Glutamatergic neuron (in vitro differentiated cells): ENCODE data around the gene C2CD3. TPM values are rescaled to one million over a fixed set of nuclear protein-coding genes. Genes with fewer than 3 reads are reported as not detected.

Experiments
- DNase-seq: peaks from one replicate; pipeline ENCODE4 v3.0.0; 2022
- H3K27ac Mint-ChIP-seq: one replicate; pipeline ENCODE4 v1.8.0; 2020; ENCODE audit warnings: mild to moderate bottlenecking, mixed read lengths, inconsistent platforms; ENCODE audit not compliant: unreplicated experiment
- H3K27me3 Mint-ChIP-seq: one replicate; pipeline ENCODE4 v1.8.0; 2020; ENCODE audit warnings: mild to moderate bottlenecking, moderate library complexity, mixed read lengths, inconsistent platforms; ENCODE audit not compliant: unreplicated experiment
- H3K36me3 Mint-ChIP-seq: one replicate; pipeline ENCODE4 v1.8.0; 2020; ENCODE audit warnings: mild to moderate bottlenecking, mixed read lengths, inconsistent platforms; ENCODE audit not compliant: unreplicated experiment
- H3K4me1 Mint-ChIP-seq: one replicate; pipeline ENCODE4 v1.8.0; 2020; ENCODE audit warnings: mild to moderate bottlenecking, low read depth, mixed read lengths, inconsistent platforms; ENCODE audit not compliant: unreplicated experiment
- H3K4me3 Mint-ChIP-seq: one replicate; pipeline ENCODE4 v1.8.0; 2020; ENCODE audit warnings: mild to moderate bottlenecking, mixed read lengths, inconsistent platforms; ENCODE audit not compliant: unreplicated experiment
- H3K9me3 Mint-ChIP-seq: one replicate; pipeline ENCODE4 v1.8.0; 2020; ENCODE audit warnings: mild to moderate bottlenecking, moderate library complexity, mixed read lengths, inconsistent platforms; ENCODE audit not compliant: unreplicated experiment
- CTCF ChIP-seq: fragments of 200-600 bp; sonication (generic); IDR thresholded peaks from one replicate; pipeline ENCODE4 v1.5.0; 2021; ENCODE audit not compliant: partially characterized antibody, unreplicated experiment
- total RNA-seq: library from RNA; stranded (reverse); fragmentation: NEBNext Ultra II Directional; extraction: Animal tissue kit (Norgen Biotek cat#: 25700); gene quantifications from one replicate; pipeline ENCODE4 v1.2.1, GENCODE V29; 2021; ENCODE audit not compliant: unreplicated experiment

Gene C2CD3
- total RNA-seq, 1 donor from 2014 or later, result 182 TPM

DNA sequence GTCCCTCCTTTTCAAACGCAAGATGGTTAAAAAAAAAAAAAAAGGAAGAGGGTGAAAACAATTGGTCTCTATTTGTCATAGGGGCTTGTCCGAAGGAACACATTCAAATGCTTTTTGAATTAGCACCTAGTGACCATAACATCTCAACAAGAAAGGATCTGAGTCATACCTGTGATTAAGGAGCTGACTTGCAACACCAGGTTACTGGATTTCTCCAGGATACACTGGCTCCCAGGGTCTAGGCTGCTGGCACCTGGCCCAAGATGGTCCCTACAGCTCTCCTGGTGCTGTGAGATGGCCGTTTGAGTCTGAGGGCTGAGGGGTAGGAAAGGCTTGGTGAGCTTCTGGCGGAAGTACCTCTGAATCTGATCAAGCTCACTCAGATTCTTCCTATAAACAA is 133.5 kb downstream of the C2CD3 start:
- Mint-ChIP-seq H3K4me3 (no peak overlapping the region), H3K27ac (no peak overlapping the region), H3K36me3 (peaks cover 4% of the 10 kb centered on the region), H3K27me3 (peaks cover 2% of the 10 kb centered on the region), H3K4me1 (no peaks in the 10 kb centered on the region), H3K9me3 (no peaks in the 10 kb centered on the region)
- TF ChIP-seq CTCF, result no peak
- DNase-seq, result no peak

DNA sequence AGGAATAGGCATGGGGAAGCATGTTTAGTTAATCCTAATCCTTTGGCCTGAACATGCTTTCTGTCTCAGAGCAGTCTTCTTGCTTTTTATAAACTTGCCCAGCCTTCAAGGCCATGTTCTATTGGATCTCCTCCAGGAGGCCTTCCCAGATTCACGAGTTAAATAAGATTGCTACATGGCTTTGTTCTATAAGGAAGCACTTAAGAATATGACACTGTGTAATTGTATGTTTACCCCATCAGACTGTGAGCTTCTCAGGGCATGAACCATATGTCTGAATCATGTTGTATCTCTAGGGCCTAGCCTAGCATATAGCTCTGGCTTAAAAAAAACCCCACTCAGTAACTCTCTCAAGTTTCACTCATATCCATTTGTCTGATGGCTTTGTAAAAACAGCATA is 135.5 kb downstream of the C2CD3 start:
- Mint-ChIP-seq H3K9me3 (peaks cover 4% of the 10 kb centered on the region), H3K4me3 (no peak overlapping the region), H3K4me1 (no peaks in the 10 kb centered on the region), H3K27ac (no peak overlapping the region), H3K27me3 (peaks cover 2% of the 10 kb centered on the region), H3K36me3 (peaks cover 4% of the 10 kb centered on the region)
- TF ChIP-seq CTCF, result no peak
- DNase-seq, result no peak

DNA sequence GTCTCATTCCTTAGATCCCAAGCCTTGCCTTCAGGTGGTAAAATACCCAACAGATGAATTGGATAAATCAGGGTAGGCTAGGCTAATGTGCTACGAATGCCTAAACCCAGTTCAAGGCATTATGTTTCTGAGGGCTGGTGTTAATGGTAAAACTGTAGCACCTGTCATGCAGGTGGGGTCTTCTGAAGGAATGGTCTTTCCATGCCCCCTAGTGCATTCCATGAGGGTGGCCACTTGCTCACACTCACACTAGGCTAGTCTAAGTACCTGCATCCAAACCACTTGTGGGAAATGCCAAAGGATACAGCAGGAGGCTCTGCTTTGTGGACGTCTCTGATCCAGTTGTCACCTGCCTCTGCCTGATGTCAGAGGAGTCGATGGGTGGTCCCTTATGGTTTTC is 137.8 kb downstream of the C2CD3 start:
- no peaks in the 10 kb centered on the region for H3K4me1 Mint-ChIP-seq
- peaks cover 2% of the 10 kb centered on the region for H3K27me3 Mint-ChIP-seq
- TF ChIP-seq CTCF, result no peak
- peaks cover 4% of the 10 kb centered on the region for H3K36me3 Mint-ChIP-seq
- no peak overlapping the region for H3K27ac Mint-ChIP-seq
- peaks cover 4% of the 10 kb centered on the region for H3K9me3 Mint-ChIP-seq
- no peak overlapping the region for H3K4me3 Mint-ChIP-seq
- no peak for DNase-seq

DNA sequence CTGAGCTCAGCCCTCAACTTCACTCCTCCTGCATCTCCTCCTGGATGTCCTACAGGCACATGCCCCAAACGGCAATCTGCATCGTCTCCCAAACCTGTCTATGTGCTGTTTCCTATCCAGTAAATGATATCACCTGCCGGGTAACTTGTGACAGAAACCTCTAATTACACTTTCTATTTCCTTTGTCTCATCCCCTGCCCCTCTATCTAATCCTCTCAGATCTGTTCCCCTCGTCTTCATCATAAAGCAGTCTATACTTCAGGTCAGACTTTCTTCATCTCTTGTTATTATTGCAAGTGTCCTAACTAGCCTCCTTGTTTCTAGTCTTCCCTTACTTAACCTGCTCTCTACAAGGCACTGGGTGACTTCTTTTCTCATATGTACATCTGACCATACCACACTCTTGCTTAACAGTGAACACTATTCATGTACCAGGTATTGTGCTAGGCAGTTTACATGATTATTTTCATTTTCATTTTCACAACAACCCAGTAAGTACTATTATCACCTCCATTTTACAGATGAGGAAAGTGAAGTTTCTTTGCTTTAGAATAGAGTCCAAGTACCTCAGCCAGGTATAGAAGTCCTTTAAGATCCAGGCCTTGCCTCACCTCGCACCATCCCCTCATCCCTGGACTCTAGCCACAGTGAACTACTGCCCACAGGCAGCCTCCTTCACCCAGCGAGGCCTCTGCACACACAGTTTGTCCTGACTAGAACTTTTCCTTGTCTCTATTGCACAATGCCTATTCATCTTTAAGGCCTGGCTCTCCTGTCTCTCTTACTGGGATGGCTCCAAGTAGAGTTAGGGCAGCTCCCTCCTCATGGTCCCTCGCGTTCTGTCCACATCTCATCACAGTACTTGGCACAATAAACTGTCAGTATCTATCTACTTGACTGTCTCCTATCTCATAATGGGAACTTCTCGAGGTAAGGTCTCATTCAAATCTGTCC is 139.8 kb downstream of the C2CD3 start:
- DNase-seq, result no peak
- no peaks in the 10 kb centered on the region for H3K36me3 Mint-ChIP-seq

More for the DNA sequence above, 139.8 kb downstream of the C2CD3 start:
- Mint-ChIP-seq H3K9me3 (peaks cover 4% of the 10 kb centered on the region), H3K4me1 (no peaks in the 10 kb centered on the region), H3K27ac (no peak overlapping the region), H3K4me3 (no peak overlapping the region), H3K27me3 (no peaks in the 10 kb centered on the region)
- no peak for TF ChIP-seq CTCF
